ENCODE measurements around the gene EDA. TPM values are rescaled to one million over a fixed set of nuclear protein-coding genes. Genes with fewer than 3 reads are reported as not detected.

EDA gene
- total and polyA plus RNA-seq, 7 donors, result 0.82 to 6.4 (median 3.6) TPM

DNA sequence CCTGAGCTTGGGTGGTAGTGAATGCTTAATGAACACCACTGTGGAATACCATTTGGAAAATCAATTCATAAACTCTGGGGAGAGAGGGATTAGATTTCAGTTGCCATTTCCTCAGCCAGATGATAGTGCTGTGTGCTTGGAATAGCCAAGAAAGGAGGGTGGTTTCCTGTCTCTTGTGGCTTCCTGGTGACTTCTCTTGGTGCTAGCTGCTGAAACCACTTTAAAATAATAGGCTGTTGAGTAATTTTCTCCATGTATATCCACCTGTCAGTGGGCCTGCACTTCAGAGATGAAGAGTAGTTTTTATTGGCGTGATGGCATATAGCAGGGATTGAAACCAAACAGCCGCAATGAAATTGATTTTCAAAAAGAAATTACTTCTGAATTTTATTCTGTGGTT is 11.8 kb downstream of the EDA start:
- 69 to 90% methylated on average over 2 of the region's 2 CpGs for WGBS, 2 donors
- TF ChIP-seq POLR2A (IDR thresholded peaks at IDR 0.05) (no peak), EP300 (IDR thresholded peaks at IDR 0.05) (no peak), POLR2AphosphoS5 (IDR thresholded peaks at IDR 0.05) (no peak)
- TF ChIP-seq, protein P1, sequence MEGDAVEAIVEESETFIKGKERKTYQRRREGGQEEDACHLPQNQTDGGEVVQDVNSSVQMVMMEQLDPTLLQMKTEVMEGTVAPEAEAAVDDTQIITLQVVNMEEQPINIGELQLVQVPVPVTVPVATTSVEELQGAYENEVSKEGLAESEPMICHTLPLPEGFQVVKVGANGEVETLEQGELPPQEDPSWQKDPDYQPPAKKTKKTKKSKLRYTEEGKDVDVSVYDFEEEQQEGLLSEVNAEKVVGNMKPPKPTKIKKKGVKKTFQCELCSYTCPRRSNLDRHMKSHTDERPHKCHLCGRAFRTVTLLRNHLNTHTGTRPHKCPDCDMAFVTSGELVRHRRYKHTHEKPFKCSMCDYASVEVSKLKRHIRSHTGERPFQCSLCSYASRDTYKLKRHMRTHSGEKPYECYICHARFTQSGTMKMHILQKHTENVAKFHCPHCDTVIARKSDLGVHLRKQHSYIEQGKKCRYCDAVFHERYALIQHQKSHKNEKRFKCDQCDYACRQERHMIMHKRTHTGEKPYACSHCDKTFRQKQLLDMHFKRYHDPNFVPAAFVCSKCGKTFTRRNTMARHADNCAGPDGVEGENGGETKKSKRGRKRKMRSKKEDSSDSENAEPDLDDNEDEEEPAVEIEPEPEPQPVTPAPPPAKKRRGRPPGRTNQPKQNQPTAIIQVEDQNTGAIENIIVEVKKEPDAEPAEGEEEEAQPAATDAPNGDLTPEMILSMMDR (IDR thresholded peaks at IDR 0.05), result no peak
- no peak for DNase-seq
- no peaks in the 10 kb centered on the region for H3K9me3 ChIP-seq
- intact Hi-C loops (cut with DNase I), result no loop called here
- H3K4me3 ChIP-seq, result no peak overlapping the region
- H3K27me3 ChIP-seq, result no peaks in the 10 kb centered on the region
- H3K36me3 ChIP-seq, result no peaks in the 10 kb centered on the region
- no peaks in the 10 kb centered on the region for H3K4me1 ChIP-seq
- H3K27ac ChIP-seq, result no peak overlapping the region

DNA sequence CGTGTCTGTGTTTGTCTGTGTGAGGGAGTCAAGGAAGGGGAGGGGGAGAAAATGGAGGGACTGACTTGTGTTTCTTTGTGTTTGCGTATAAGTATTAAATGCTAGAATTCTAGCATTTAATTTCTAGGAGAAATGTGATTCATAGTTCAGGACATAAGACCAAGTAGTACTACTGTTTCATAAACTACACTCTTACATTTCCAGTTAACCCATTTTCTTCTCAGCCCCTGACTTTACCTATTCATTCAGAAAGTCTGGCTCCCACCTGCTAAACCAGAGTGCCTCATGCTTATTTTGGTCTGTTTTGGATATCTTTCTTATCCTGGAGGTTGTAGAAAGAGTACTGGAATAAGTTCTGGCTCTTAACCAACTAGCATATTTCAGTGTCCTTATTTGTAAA is 14.2 kb downstream of the EDA start:
- intact Hi-C loops (cut with DNase I), result no loop called here
- H3K27ac ChIP-seq, result no peak overlapping the region
- TF ChIP-seq, protein P1 (IDR thresholded peaks at IDR 0.05), result no peak
- no peak for TF ChIP-seq POLR2A (IDR thresholded peaks at IDR 0.05)
- TF ChIP-seq POLR2AphosphoS5 (IDR thresholded peaks at IDR 0.05), result no peak
- no peak for TF ChIP-seq EP300 (IDR thresholded peaks at IDR 0.05)
- no peak overlapping the region for H3K4me3 ChIP-seq
- no peaks in the 10 kb centered on the region for H3K9me3 ChIP-seq
- H3K36me3 ChIP-seq, result no peaks in the 10 kb centered on the region
- no peak for DNase-seq
- H3K27me3 ChIP-seq, result no peaks in the 10 kb centered on the region
- H3K4me1 ChIP-seq, result no peaks in the 10 kb centered on the region
- 93% methylated on average over 2 of the region's 2 CpGs for WGBS, 2 donors

DNA sequence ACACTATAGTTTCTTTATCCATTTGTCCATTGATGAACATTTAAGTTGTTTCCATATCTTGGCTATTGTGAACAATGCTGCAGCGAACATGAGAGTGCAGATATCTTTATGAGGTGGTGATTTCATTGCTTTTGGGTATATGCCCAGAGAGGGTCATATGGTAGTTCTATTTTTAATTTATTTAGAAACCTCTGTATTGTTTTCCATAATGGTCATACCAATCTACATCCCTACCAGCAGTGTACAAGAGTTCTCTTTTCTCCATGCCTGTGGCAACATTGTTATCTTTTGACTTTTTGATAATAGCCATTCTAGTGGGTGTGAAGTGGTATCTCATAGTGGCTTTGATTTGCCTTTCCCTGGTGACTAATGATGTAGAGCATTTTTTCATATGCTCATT is 48.8 kb downstream of the EDA start:
- Histone ChIP-seq H3K27me3 (no peaks in the 10 kb centered on the region), H3K4me3 (no peak overlapping the region), H3K9me3 (peaks cover 0 to 3% (median 0%) of the 10 kb centered on the region in 4 donors), H3K27ac (no peak overlapping the region), H3K36me3 (no peaks in the 10 kb centered on the region), H3K4me1 (no peaks in the 10 kb centered on the region)
- intact Hi-C loops (cut with DNase I), result no loop called here
- DNase-seq, result no peak
- WGBS, 2 donors, result 55 to 70% methylated on average over 1 of the region's 1 CpG
- TF ChIP-seq, protein P1 (IDR thresholded peaks at IDR 0.05), result no peak

DNA sequence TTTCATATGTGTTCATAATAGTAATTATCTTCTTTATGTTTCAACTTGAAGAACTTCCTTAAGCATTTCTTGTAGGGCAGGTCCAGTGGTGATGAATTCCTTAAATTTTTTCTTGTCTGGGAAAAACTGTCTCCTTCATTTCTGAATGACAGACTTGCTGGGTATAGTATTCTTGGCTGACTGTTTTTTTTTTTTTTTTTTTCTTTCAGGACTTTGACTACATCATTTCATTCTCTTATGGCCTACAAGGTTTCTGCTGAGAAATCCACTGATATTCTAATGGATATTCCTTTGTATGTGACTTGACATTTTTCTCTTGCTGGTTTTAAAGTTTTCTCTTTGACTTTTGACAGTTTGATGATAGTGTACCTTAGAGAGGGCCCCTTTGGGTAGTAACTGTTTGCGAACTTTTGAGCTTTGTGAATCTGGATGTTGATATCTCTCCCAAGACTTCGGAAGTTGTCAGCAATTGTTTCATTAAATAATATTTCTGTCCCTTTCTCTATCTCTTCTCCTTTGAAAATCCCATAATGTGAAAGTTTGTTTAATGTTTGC is 54.2 kb downstream of the EDA start:
- TF ChIP-seq EP300 (IDR thresholded peaks at IDR 0.05) (no peak), POLR2A (IDR thresholded peaks at IDR 0.05) (no peak)
- TF ChIP-seq, protein P1 (IDR thresholded peaks at IDR 0.05), result no peak
- Histone ChIP-seq H3K27me3 (no peaks in the 10 kb centered on the region), H3K27ac (no peak overlapping the region), H3K36me3 (no peaks in the 10 kb centered on the region), H3K9me3 (peaks cover 0 to 5% (median 0%) of the 10 kb centered on the region in 4 donors), H3K4me1 (no peaks in the 10 kb centered on the region), H3K4me3 (no peak overlapping the region)
- DNase-seq, result no peak
- 0 to 88% methylated on average over 2 of the region's 2 CpGs for WGBS, 2 donors
- intact Hi-C loops (cut with DNase I), result no loop called here

DNA sequence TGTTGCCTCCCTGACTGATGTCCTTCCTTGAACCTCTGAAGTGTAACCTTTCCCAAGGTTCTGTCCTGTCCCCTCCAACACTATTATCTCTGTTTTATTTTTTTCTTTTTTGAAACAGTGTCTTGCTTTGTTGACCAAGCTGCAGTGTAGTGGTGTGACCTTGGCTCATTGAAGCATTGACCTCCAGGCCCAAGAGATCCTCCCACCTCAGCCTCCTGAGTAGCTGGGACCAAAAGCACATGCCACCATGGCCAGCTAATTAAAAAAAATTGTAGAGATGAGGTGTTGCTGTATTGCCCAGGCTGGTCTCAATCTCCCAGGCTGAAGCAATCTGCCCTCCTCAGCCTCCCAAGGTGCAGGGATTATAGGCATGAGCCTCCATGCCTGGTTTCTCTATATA is 59.0 kb downstream of the EDA start:
- intact Hi-C loops (cut with DNase I), result no loop called here
- no peaks in the 10 kb centered on the region for H3K4me1 ChIP-seq
- TF ChIP-seq, protein P1 (IDR thresholded peaks at IDR 0.05), result no peak
- TF ChIP-seq POLR2AphosphoS5 (IDR thresholded peaks at IDR 0.05), result no peak
- no peak for TF ChIP-seq EP300 (IDR thresholded peaks at IDR 0.05)
- TF ChIP-seq POLR2A (IDR thresholded peaks at IDR 0.05), result no peak

More for the DNA sequence above, 59.0 kb downstream of the EDA start:
- Histone ChIP-seq H3K27me3 (no peaks in the 10 kb centered on the region), H3K4me3 (no peak overlapping the region), H3K9me3 (peaks cover 0 to 5% (median 0%) of the 10 kb centered on the region in 4 donors), H3K27ac (no peak overlapping the region), H3K36me3 (no peaks in the 10 kb centered on the region)
- DNase-seq, result no peak
